ENCODE results near the gene ANKRD29.

ANKRD29 gene

GRCh38 chr18:23573626-23574431, 88.9 kb downstream of the ANKRD29 start:
- TF ChIP-seq TCF12 (IDR thresholded peaks at IDR 0.05; ENCODE audit: low read depth) (no peak), RAD21 (IDR thresholded peaks at IDR 0.05; ENCODE audit: low read depth) (no peak), YY1 (IDR thresholded peaks at IDR 0.05; ENCODE audit: low read depth) (no peak), TAF1 (IDR thresholded peaks at IDR 0.05; ENCODE audit: low read depth) (no peak), ZBTB7A (IDR thresholded peaks at IDR 0.05; ENCODE audit: low read depth) (no peak), FOXM1 (IDR thresholded peaks at IDR 0.05; ENCODE audit: borderline replicate concordance, low read depth) (no peak), EGR1 (IDR thresholded peaks at IDR 0.05) (no peak), NFIC (IDR thresholded peaks at IDR 0.05) (no peak), TEAD4 (IDR thresholded peaks at IDR 0.05) (no peak), CEBPB (IDR thresholded peaks at IDR 0.05) (no peak), CREB1 (IDR thresholded peaks at IDR 0.05; ENCODE audit: low read depth) (no peak), EP300 (IDR thresholded peaks at IDR 0.05; ENCODE audit: borderline replicate concordance) (no peak)
- TF ChIP-seq, protein P1, sequence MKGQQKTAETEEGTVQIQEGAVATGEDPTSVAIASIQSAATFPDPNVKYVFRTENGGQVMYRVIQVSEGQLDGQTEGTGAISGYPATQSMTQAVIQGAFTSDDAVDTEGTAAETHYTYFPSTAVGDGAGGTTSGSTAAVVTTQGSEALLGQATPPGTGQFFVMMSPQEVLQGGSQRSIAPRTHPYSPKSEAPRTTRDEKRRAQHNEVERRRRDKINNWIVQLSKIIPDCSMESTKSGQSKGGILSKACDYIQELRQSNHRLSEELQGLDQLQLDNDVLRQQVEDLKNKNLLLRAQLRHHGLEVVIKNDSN (IDR thresholded peaks at IDR 0.05): no peak
- TF ChIP-seq, protein P2, sequence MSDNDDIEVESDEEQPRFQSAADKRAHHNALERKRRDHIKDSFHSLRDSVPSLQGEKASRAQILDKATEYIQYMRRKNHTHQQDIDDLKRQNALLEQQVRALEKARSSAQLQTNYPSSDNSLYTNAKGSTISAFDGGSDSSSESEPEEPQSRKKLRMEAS (IDR thresholded peaks at IDR 0.05): no peak
- TF ChIP-seq, protein P3, sequence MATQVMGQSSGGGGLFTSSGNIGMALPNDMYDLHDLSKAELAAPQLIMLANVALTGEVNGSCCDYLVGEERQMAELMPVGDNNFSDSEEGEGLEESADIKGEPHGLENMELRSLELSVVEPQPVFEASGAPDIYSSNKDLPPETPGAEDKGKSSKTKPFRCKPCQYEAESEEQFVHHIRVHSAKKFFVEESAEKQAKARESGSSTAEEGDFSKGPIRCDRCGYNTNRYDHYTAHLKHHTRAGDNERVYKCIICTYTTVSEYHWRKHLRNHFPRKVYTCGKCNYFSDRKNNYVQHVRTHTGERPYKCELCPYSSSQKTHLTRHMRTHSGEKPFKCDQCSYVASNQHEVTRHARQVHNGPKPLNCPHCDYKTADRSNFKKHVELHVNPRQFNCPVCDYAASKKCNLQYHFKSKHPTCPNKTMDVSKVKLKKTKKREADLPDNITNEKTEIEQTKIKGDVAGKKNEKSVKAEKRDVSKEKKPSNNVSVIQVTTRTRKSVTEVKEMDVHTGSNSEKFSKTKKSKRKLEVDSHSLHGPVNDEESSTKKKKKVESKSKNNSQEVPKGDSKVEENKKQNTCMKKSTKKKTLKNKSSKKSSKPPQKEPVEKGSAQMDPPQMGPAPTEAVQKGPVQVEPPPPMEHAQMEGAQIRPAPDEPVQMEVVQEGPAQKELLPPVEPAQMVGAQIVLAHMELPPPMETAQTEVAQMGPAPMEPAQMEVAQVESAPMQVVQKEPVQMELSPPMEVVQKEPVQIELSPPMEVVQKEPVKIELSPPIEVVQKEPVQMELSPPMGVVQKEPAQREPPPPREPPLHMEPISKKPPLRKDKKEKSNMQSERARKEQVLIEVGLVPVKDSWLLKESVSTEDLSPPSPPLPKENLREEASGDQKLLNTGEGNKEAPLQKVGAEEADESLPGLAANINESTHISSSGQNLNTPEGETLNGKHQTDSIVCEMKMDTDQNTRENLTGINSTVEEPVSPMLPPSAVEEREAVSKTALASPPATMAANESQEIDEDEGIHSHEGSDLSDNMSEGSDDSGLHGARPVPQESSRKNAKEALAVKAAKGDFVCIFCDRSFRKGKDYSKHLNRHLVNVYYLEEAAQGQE (IDR thresholded peaks at IDR 0.05; ENCODE audit: low read depth): no peak

DNA sequence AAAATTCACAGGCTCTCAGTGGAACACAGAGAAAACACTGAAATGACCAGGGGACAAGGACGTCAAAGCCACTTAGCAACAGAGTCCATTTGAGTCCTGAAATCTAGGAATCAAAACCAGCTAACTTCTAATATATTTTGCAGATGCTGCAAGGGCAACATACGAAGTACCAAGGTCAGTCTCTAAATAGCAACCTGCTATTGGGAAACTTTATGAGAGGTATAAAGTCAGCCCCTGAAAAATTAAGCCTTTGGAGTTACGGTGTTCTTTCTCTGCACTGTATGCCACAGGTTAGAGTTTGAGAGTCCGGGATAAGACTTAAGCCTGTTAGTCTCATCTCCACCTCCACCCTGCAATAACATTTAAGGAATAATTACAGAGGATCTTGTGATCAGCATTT, 89.7 kb downstream of the ANKRD29 start:
- TF ChIP-seq ZBTB7A (IDR thresholded peaks at IDR 0.05; ENCODE audit: low read depth): no peak
- no peak for TF ChIP-seq FOXM1 (IDR thresholded peaks at IDR 0.05; ENCODE audit: borderline replicate concordance, low read depth)
- no peak for TF ChIP-seq TAF1 (IDR thresholded peaks at IDR 0.05; ENCODE audit: low read depth)
- TF ChIP-seq EP300 (IDR thresholded peaks at IDR 0.05; ENCODE audit: borderline replicate concordance): no peak
- no peak for TF ChIP-seq YY1 (IDR thresholded peaks at IDR 0.05; ENCODE audit: low read depth)
- TF ChIP-seq TEAD4 (IDR thresholded peaks at IDR 0.05): no peak
- TF ChIP-seq EGR1 (IDR thresholded peaks at IDR 0.05): no peak
- TF ChIP-seq TCF12 (IDR thresholded peaks at IDR 0.05; ENCODE audit: low read depth): no peak
- no peak for TF ChIP-seq RAD21 (IDR thresholded peaks at IDR 0.05; ENCODE audit: low read depth)
- TF ChIP-seq, protein P2 (IDR thresholded peaks at IDR 0.05): no peak
- TF ChIP-seq NFIC (IDR thresholded peaks at IDR 0.05): no peak
- TF ChIP-seq CREB1 (IDR thresholded peaks at IDR 0.05; ENCODE audit: low read depth): no peak
- TF ChIP-seq, protein P1 (IDR thresholded peaks at IDR 0.05): no peak
- no peak for TF ChIP-seq CEBPB (IDR thresholded peaks at IDR 0.05)
- TF ChIP-seq, protein P3 (IDR thresholded peaks at IDR 0.05; ENCODE audit: low read depth): no peak

GRCh38 chr18:23572570-23572969, 90.1 kb downstream of the ANKRD29 start:
- TF ChIP-seq ZBTB7A (IDR thresholded peaks at IDR 0.05; ENCODE audit: low read depth) (no peak), TAF1 (IDR thresholded peaks at IDR 0.05; ENCODE audit: low read depth) (no peak), CREB1 (IDR thresholded peaks at IDR 0.05; ENCODE audit: low read depth) (no peak), EP300 (IDR thresholded peaks at IDR 0.05; ENCODE audit: borderline replicate concordance) (no peak), FOXM1 (IDR thresholded peaks at IDR 0.05; ENCODE audit: borderline replicate concordance, low read depth) (no peak), TCF12 (IDR thresholded peaks at IDR 0.05; ENCODE audit: low read depth) (no peak), CEBPB (IDR thresholded peaks at IDR 0.05) (no peak), EGR1 (IDR thresholded peaks at IDR 0.05) (no peak), TEAD4 (IDR thresholded peaks at IDR 0.05) (no peak), NFIC (IDR thresholded peaks at IDR 0.05) (no peak)
- TF ChIP-seq, protein P3 (IDR thresholded peaks at IDR 0.05; ENCODE audit: low read depth): no peak
- TF ChIP-seq, protein P2 (IDR thresholded peaks at IDR 0.05): no peak
- TF ChIP-seq, protein P1 (IDR thresholded peaks at IDR 0.05): no peak
